A549 (cell line): ENCODE results near the gene ROR1. TPM values are rescaled to one million over a fixed set of nuclear protein-coding genes. Genes with fewer than 3 reads are reported as not detected.

Experiments
- ATAC-seq, 2 experiments: fragments of 200-7000 bp in 1 of 2; fragments of >200 bp in 1 of 2; cut with Nextera tagmentation in 1 of 2; cut with Tn5 transposase in 1 of 2; 3 replicates each; pipeline versions ENCODE4 v1.8.0 to v1.9.1; 2018 to 2020; ENCODE audit warnings: mild to moderate bottlenecking in 1 of 2, moderate library complexity in 1 of 2
- CTCF ChIA-PET: fragments of 300-600 bp; sonication (Branson Sonifier 250); formaldehyde crosslinking; extraction: SDS; loops from one replicate; lab custom pipeline; 2021; ENCODE audit warnings: antibody characterized with exemption, inconsistent platforms; lab: Yijun Ruan, JAX
- POLR2A ChIA-PET: fragments of 350-600 bp; formaldehyde crosslinking; extraction: SDS; loops from one replicate; lab custom pipeline; 2021; ENCODE audit warnings: antibody characterized with exemption, inconsistent platforms; lab: Yijun Ruan, JAX
- DNase-seq, 2 experiments: peaks; one replicate each; pipeline versions ENCODE4 v3.0.0 to v3.0.0-alpha.2; 2011 to 2016; ENCODE audit warnings: low read depth in 1 of 2, low spot score in 1 of 2
- FAIRE-seq: peaks from 2 replicates; lab custom pipeline; 2011; peaks lifted over from hg19 to GRCh38; lab: Jason Lieb, UNC
- H3K27ac ChIP-seq, 2 experiments: fragments of >200 bp; sonication (Bioruptor Twin); formaldehyde crosslinking; 3 replicates each; pipeline ENCODE4 v1.5.1; 2016 to 2017
- H3K4me1 ChIP-seq: fragments of >200 bp; sonication (Bioruptor Twin); formaldehyde crosslinking; 3 replicates; pipeline ENCODE4 v1.6.1; 2016
- H3K4me2 ChIP-seq: fragments of >200 bp; sonication (Bioruptor Twin); formaldehyde crosslinking; 3 replicates; pipeline ENCODE4 v1.6.1; 2016
- H3K4me3 ChIP-seq: fragments of >200 bp; sonication (Bioruptor Twin); formaldehyde crosslinking; 3 replicates; pipeline ENCODE4 v1.5.1; 2016
- H3K9me3 ChIP-seq: fragments of >200 bp; sonication (Bioruptor Twin); formaldehyde crosslinking; 3 replicates; pipeline ENCODE4 v1.6.1; 2016
- ATOH8 ChIP-seq: fragments of 250-450 bp; sonication (Bioruptor Pico); IDR thresholded peaks from 2 replicates; pipeline ENCODE4 v1.5.0; 2020; ENCODE audit warnings: low read depth, mild to moderate bottlenecking, moderate library complexity
- BCL3 ChIP-seq: fragments of >200 bp; sonication (Bioruptor Twin); formaldehyde crosslinking; IDR thresholded peaks from 3 replicates; pipeline ENCODE4 v1.6.1; 2016
- CBX2 ChIP-seq: fragments of 200-600 bp; sonication (generic); IDR thresholded peaks from 2 replicates; pipeline ENCODE4 v1.6.1; 2016; ENCODE audit warnings: low read depth, mild to moderate bottlenecking, borderline replicate concordance
- CEBPB ChIP-seq, 2 experiments: fragments of >200 bp in 1 of 2; sonication (Bioruptor Twin) in 1 of 2; formaldehyde crosslinking in 1 of 2; IDR thresholded peaks; 2 replicates each; pipeline ENCODE4 v1.6.1; 2012 to 2016
- EHMT2 ChIP-seq: fragments of 200-600 bp; sonication (generic); IDR thresholded peaks from 2 replicates; pipeline ENCODE4 v1.6.1; 2016; ENCODE audit warnings: antibody characterized with exemption, low read depth, mild to moderate bottlenecking, moderate library complexity
- FOSL2 ChIP-seq, 2 experiments: fragments of 450-650 bp in 1 of 2; fragments of >200 bp in 1 of 2; sonication (Bioruptor Twin) in 1 of 2; formaldehyde crosslinking; IDR thresholded peaks; 2 replicates each; pipeline versions ENCODE4 v1.5.0 to v1.6.1; 2016 to 2020; ENCODE audit warnings: mild to moderate bottlenecking in 1 of 2, moderate library complexity in 1 of 2
- HEYL ChIP-seq: fragments of 250-450 bp; sonication (Bioruptor Pico); IDR thresholded peaks from 2 replicates; pipeline ENCODE4 v1.8.0; 2021; ENCODE audit warnings: mild to moderate bottlenecking, moderate library complexity
- MAFK ChIP-seq: fragments of 450-650 bp; IDR thresholded peaks from 2 replicates; pipeline ENCODE4 v1.6.1; 2014; ENCODE audit not compliant: partially characterized antibody
- NR3C1 ChIP-seq: fragments of >200 bp; sonication (Bioruptor Twin); formaldehyde crosslinking; IDR thresholded peaks from 3 replicates; pipeline ENCODE4 v1.6.1; 2017
- PHF8 ChIP-seq: fragments of 200-600 bp; sonication (generic); IDR thresholded peaks from 2 replicates; pipeline ENCODE4 v1.6.1; 2016; ENCODE audit warnings: low read depth, mild to moderate bottlenecking, antibody characterized with exemption, moderate library complexity, borderline replicate concordance
- RAD21 ChIP-seq, 2 experiments: fragments of >200 bp in 1 of 2; sonication (Bioruptor Twin) in 1 of 2; formaldehyde crosslinking in 1 of 2; IDR thresholded peaks in 1 of 2; conservative IDR thresholded peaks in 1 of 2; 2 replicates in 1 of 2; 3 replicates in 1 of 2; pipeline ENCODE4 v1.6.1; 2012 to 2018; ENCODE audit warnings: inconsistent platforms in 1 of 2
- RCOR1 ChIP-seq: fragments of 150-350 bp; IDR thresholded peaks from 2 replicates; pipeline ENCODE4 v1.6.1; 2014; ENCODE audit warnings: antibody characterized with exemption, low read length, low read depth
- RFX5 ChIP-seq: fragments of 450-650 bp; IDR thresholded peaks from 2 replicates; pipeline ENCODE4 v1.7.1; 2014; ENCODE audit warnings: antibody characterized with exemption, mild to moderate bottlenecking, moderate library complexity
- RNF2 ChIP-seq: fragments of 200-600 bp; sonication (generic); IDR thresholded peaks from 2 replicates; pipeline ENCODE4 v1.6.1; 2016; ENCODE audit warnings: low read depth, mild to moderate bottlenecking, antibody characterized with exemption, moderate library complexity, borderline replicate concordance
- TP53 ChIP-seq: fragments of 250-450 bp; sonication (Bioruptor Pico); IDR thresholded peaks from 2 replicates; pipeline ENCODE4 v1.5.0; 2021; ENCODE audit warnings: mild to moderate bottlenecking, moderate library complexity
- ZNF302 ChIP-seq: fragments of 250-450 bp; sonication (Bioruptor Pico); IDR thresholded peaks from 2 replicates; pipeline ENCODE4 v1.9.0; 2021; ENCODE audit warnings: inconsistent platforms, mild to moderate bottlenecking, moderate library complexity
- polyA plus RNA-seq, 4 experiments: library from polyadenylated mRNA; depleted of rRNA in 3 of 4; stranded (reverse); fragments of >200 nt; fragmentation: RNase III in 1 of 4; extraction: RNeasy Plus Mini Kit Qiagen cat#74134 plus additional on column Dnase treatment in 1 of 4; gene quantifications; 2 replicates in 3 of 4; 3 replicates in 1 of 4; pipeline ENCODE4 v1.2.3, GENCODE V29; 2011 to 2017
- TF ChIP-seq, protein P1 (sequence below): IDR thresholded peaks from 2 replicates; pipeline ENCODE4 v1.6.1; 2012; ENCODE audit warnings: low read depth, borderline replicate concordance
- TF ChIP-seq, protein P2 (sequence below): IDR thresholded peaks from 2 replicates; pipeline ENCODE4 v1.6.1; 2012
- TF ChIP-seq, protein P3 (sequence below): fragments of >200 bp; sonication (Bioruptor Twin); formaldehyde crosslinking; IDR thresholded peaks from 2 replicates; pipeline ENCODE4 v1.6.1; 2016
- TF ChIP-seq, protein P4 (sequence below): IDR thresholded peaks from 2 replicates; pipeline ENCODE4 v1.6.1; 2012

The ROR1 gene
- polyA plus RNA-seq, 2 of the 4 experiments (the other 2 are of a cell fraction): 6.5 to 19.0 TPM

DNA sequence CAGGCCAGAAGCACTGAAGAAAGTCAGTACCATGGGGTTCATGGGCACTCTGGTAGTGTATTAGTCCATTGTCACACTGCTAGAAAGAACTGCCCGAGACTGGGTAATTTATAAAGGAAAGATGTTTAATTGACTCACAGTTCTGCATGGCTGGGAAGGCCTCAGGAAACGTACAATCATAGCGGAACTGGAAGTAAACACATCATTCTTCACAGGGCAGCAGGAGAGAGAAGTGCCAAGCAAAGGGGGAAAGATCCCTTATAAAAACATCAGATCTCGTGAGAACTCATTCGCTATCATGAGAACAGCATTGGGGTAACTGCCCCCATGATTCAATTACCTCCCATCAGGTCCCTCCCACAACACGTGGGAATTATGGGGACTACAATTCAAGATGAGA lies 20.2 kb upstream of the ROR1 start (continued):
- TF ChIP-seq ATOH8 (CRISPR knock-in tag) (no peak), TP53 (CRISPR knock-in tag) (no peak), PHF8 (no peak), RCOR1 (no peak), ZNF302 (CRISPR knock-in tag) (no peak)
- TF ChIP-seq, protein P1, sequence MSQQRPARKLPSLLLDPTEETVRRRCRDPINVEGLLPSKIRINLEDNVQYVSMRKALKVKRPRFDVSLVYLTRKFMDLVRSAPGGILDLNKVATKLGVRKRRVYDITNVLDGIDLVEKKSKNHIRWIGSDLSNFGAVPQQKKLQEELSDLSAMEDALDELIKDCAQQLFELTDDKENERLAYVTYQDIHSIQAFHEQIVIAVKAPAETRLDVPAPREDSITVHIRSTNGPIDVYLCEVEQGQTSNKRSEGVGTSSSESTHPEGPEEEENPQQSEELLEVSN: no peak

DNA sequence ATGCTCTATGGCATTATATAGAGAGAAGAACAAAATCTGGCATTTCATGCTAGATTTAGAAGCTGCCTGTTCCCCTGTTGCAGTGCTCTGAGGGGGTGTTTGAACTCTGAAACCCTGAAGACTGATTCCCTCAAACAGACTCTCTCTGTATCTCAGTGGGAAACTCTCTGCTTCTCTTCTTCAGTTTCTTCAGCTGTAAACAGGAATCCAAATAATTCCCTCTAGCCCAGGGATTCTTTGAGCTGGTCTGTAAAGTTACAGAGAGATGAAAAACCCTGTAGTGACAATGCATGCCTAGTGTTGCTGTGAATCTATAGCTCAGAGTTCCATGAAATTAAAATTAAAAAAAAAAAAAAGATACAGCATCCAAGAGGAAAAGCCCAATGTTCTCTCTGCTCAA lies 17.0 kb upstream of the ROR1 start:
- ChIA-PET CTCF (interaction anchor here (0.7 to 1.0 kb wide), 3 partner anchors 13 to 380 kb away, joined by 3 to 5 read pairs (median 3); no protein-coding TSS in a partner anchor), POLR2A (no interaction called here)
- Histone ChIP-seq H3K9me3 (no peaks in the 10 kb centered on the region), H3K4me2 (no peak overlapping the region), H3K4me3 (no peak overlapping the region), H3K27ac (no peak overlapping the region), H3K4me1 (no peaks in the 10 kb centered on the region)
- ATAC-seq: no peak
- DNase-seq: no peak
- no peak for FAIRE-seq
- TF ChIP-seq HEYL (CRISPR knock-in tag): no peak

DNA sequence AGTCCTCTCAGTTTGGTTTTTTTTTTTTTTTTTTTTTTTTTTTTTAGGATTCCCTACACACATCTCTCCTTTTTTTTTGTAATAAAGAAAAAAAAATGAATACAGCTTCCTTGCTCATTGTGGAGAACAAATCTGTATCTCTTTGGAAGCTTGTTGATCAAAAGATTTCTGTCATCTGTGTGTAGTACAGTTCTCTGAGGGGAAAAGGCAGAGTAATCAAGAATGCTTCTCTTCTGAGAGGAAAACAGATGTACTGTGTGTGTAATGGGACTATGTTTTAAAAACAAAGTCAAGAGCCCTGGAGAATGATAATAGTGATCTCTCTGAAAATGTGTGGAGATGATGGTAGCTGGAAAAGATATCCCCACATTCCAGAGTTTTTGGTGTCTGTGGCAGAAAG lies 16.5 kb upstream of the ROR1 start:
- ATAC-seq (no peak), DNase-seq (no peak)
- POLR2A ChIA-PET: no interaction called here
- no peak overlapping the region for H3K4me3 ChIP-seq
- CTCF ChIA-PET: interaction anchor here (0.7 to 1.3 kb wide), 4 partner anchors 12 to 379 kb away, joined by 3 to 5 read pairs (median 4); no protein-coding TSS in a partner anchor
- no peaks in the 10 kb centered on the region for H3K4me1 ChIP-seq
- H3K27ac ChIP-seq: no peak overlapping the region
- TF ChIP-seq, protein P2, sequence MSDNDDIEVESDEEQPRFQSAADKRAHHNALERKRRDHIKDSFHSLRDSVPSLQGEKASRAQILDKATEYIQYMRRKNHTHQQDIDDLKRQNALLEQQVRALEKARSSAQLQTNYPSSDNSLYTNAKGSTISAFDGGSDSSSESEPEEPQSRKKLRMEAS: no peak
- no peak for TF ChIP-seq BCL3
- TF ChIP-seq, protein P3, sequence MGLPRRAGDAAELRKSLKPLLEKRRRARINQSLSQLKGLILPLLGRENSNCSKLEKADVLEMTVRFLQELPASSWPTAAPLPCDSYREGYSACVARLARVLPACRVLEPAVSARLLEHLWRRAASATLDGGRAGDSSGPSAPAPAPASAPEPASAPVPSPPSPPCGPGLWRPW: no peak
- TF ChIP-seq RAD21 (conservative IDR thresholded peaks at IDR 0.05 in 1 of 2, IDR thresholded peaks at IDR 0.05 in 1 of 2): no peak
- TF ChIP-seq TP53 (CRISPR knock-in tag): no peak
- TF ChIP-seq ZNF302 (CRISPR knock-in tag): no peak
- TF ChIP-seq NR3C1: no peak
- TF ChIP-seq CBX2: no peak
- no peak for TF ChIP-seq CEBPB (IDR thresholded peaks at IDR 0.05)
- no peak for TF ChIP-seq MAFK
- TF ChIP-seq RFX5: no peak
- TF ChIP-seq, protein P4, sequence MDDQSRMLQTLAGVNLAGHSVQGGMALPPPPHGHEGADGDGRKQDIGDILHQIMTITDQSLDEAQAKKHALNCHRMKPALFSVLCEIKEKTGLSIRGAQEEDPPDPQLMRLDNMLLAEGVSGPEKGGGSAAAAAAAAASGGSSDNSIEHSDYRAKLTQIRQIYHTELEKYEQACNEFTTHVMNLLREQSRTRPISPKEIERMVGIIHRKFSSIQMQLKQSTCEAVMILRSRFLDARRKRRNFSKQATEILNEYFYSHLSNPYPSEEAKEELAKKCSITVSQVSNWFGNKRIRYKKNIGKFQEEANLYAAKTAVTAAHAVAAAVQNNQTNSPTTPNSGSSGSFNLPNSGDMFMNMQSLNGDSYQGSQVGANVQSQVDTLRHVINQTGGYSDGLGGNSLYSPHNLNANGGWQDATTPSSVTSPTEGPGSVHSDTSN: no peak
- no peak for TF ChIP-seq RNF2
- no peak for TF ChIP-seq FOSL2 (IDR thresholded peaks at IDR 0.05)
- TF ChIP-seq FOSL2 (CRISPR knock-in tag; IDR thresholded peaks at IDR 0.05): no peak
- TF ChIP-seq EHMT2: no peak
- TF ChIP-seq, all 56 proteins: peak for 0
- no peaks in the 10 kb centered on the region for H3K9me3 ChIP-seq
- FAIRE-seq: no peak
- H3K4me2 ChIP-seq: no peak overlapping the region
